K562 (cell line): ENCODE measurements around the gene DRG1. TPM values are rescaled to one million over a fixed set of nuclear protein-coding genes. Genes with fewer than 3 reads are reported as not detected.
A peak's percentile ranks its signal among the peaks of the same experiment; 100 is the strongest.
"Not testable (repeated sequence)": the region's sequence is repeated elsewhere in the genome, so short reads cannot be mapped to it uniquely, and the experiment has no call there.

Experiments
- ATAC-seq: fragments of 200-7000 bp; cut with Tn5 transposase; 3 replicates; pipeline ENCODE4 v1.9.1; 2020; ENCODE audit warnings: moderate library complexity
- BruUV-seq: library from RNA; stranded (reverse); fragments of 400-500 nt; replicated peaks from 2 replicates; lab custom pipeline; 2021; lab: Mats Ljungman, UMichigan
- CTCF ChIA-PET: fragments of 300-600 bp; formaldehyde crosslinking; extraction: SDS; loops from one replicate; lab custom pipeline; 2021; ENCODE audit warnings: low intra/inter-chr PET ratio; lab: Yijun Ruan, JAX
- POLR2A ChIA-PET: fragments of 300-600, 350-650 bp; sonication (Branson Sonifier 250); formaldehyde crosslinking; extraction: SDS; loops from one replicate; lab custom pipeline; 2021; ENCODE audit warnings: antibody characterized with exemption, inconsistent platforms; lab: Yijun Ruan, JAX
- DNase-seq, 4 experiments: peaks; one replicate each; pipeline versions ENCODE4 v3.0.0 to v3.0.0-alpha.2; 2011 to 2018; ENCODE audit warnings: low spot score in 3 of 4, mixed read lengths in 3 of 4; ENCODE audit errors: extremely low read depth in 1 of 4
- FAIRE-seq: peaks from 2 replicates; lab custom pipeline; 2011; peaks lifted over from hg19 to GRCh38; lab: Jason Lieb, UNC
- H2AFZ ChIP-seq: 2 replicates; pipeline ENCODE4 v1.6.0; 2011; ENCODE audit warnings: low read depth, low read length, control low read depth, inconsistent platforms
- H3K27ac ChIP-seq: fragments of 200-600 bp; 3 replicates; pipeline ENCODE4 v1.8.0; 2011; ENCODE audit warnings: low read depth, mild to moderate bottlenecking, control low read depth, inconsistent platforms, low read length, moderate library complexity, mixed read lengths; ENCODE audit errors: extremely low read depth
- H3K27me3 ChIP-seq, 2 experiments: fragments of 300-600 bp in 1 of 2; 2 replicates in 1 of 2; 3 replicates in 1 of 2; pipeline versions ENCODE4 v1.6.0 to v1.8.0; 2011; ENCODE audit warnings: inconsistent platforms in 2 of 2, low read length in 2 of 2, mild to moderate bottlenecking in 1 of 2, mixed read lengths in 1 of 2, moderate library complexity in 1 of 2; ENCODE audit not compliant: control insufficient read depth in 2 of 2, insufficient read depth in 2 of 2
- H3K36me3 ChIP-seq: fragments of 300-600 bp; 3 replicates; pipeline ENCODE4 v1.8.0; 2011; ENCODE audit warnings: mild to moderate bottlenecking, low read length, inconsistent platforms; ENCODE audit not compliant: control insufficient read depth, insufficient read depth
- H3K4me1 ChIP-seq, 2 experiments: fragments of 200-600 bp in 1 of 2; replicated peaks in 1 of 2; 2 replicates in 1 of 2; 3 replicates in 1 of 2; pipeline versions ENCODE4 v1.5.1 to v1.8.0; 2011; ENCODE audit warnings: inconsistent platforms in 2 of 2, low read length in 2 of 2, mild to moderate bottlenecking in 1 of 2, mixed read lengths in 1 of 2, moderate library complexity in 1 of 2; ENCODE audit not compliant: control insufficient read depth in 2 of 2, insufficient read depth in 2 of 2
- H3K4me2 ChIP-seq: 2 replicates; pipeline ENCODE4 v1.6.1; 2011; ENCODE audit warnings: low read length, control low read depth, inconsistent platforms, mixed read lengths; ENCODE audit not compliant: insufficient read depth
- H3K4me3 ChIP-seq: fragments of 200-600 bp; sonication (generic), shearing (Covaris generic); 2 replicates; pipeline ENCODE4 v1.5.1; 2016; ENCODE audit warnings: control low read depth, inconsistent platforms
- H3K79me2 ChIP-seq: fragments of 200-600 bp; 3 replicates; pipeline ENCODE4 v1.8.0; 2011; ENCODE audit warnings: low read length, inconsistent platforms; ENCODE audit not compliant: control insufficient read depth, insufficient read depth
- H3K9ac ChIP-seq, 2 experiments: 2 replicates each; pipeline versions ENCODE4 v1.6.0 to v1.6.1; 2011; ENCODE audit warnings: low read depth in 2 of 2, low read length in 2 of 2, control low read depth in 1 of 2, inconsistent platforms in 1 of 2, mild to moderate bottlenecking in 1 of 2, mixed read lengths in 1 of 2; ENCODE audit not compliant: insufficient read depth in 1 of 2
- H3K9me1 ChIP-seq: one replicate; pipeline ENCODE4 v1.6.0; 2011; ENCODE audit warnings: inconsistent platforms, mild to moderate bottlenecking, low read length, moderate library complexity; ENCODE audit not compliant: control insufficient read depth, insufficient read depth
- H3K9me3 ChIP-seq: replicated peaks from 2 replicates; pipeline ENCODE4 v1.5.1; 2011; ENCODE audit warnings: low read depth, low read length, inconsistent platforms; ENCODE audit not compliant: control insufficient read depth, insufficient read depth
- H4K20me1 ChIP-seq: replicated peaks from 2 replicates; pipeline ENCODE4 v1.6.1; 2011; ENCODE audit warnings: low read length, inconsistent platforms, mixed read lengths; ENCODE audit not compliant: control insufficient read depth, insufficient read depth
- ARID2 ChIP-seq: fragments of 450-650 bp; IDR thresholded peaks from 2 replicates; pipeline ENCODE4 v1.6.1; 2017; ENCODE audit warnings: antibody characterized with exemption, mild to moderate bottlenecking
- HSF4 ChIP-seq: fragments of 250-450 bp; sonication (Bioruptor Pico); IDR thresholded peaks from 2 replicates; pipeline ENCODE4 v2.1.2; 2022; ENCODE audit warnings: mild to moderate bottlenecking, moderate library complexity, borderline replicate concordance
- NFRKB ChIP-seq: fragments of 450-650 bp; IDR thresholded peaks from 2 replicates; pipeline ENCODE4 v1.6.1; 2016; ENCODE audit warnings: low read depth
- TEAD1 ChIP-seq, 2 experiments: fragments of 450-650 bp in 1 of 2; sonication (generic) in 1 of 2; formaldehyde crosslinking; IDR thresholded peaks; 2 replicates each; pipeline versions ENCODE4 v1.4.0 to v1.8.0; 2020 to 2022; ENCODE audit warnings: mild to moderate bottlenecking in 2 of 2, missing genetic modification reagents in 1 of 2
- TGIF2 ChIP-seq: sonication (generic); formaldehyde crosslinking; IDR thresholded peaks from 2 replicates; pipeline ENCODE4 v1.8.1; 2022; ENCODE audit warnings: mild to moderate bottlenecking, missing genetic modification reagents, moderate library complexity
- ZNF121 ChIP-seq: sonication (generic); formaldehyde crosslinking; conservative IDR thresholded peaks from 2 replicates; pipeline ENCODE4 v1.8.0; 2022; ENCODE audit warnings: missing genetic modification reagents
- WGBS: fragments of 100-300 bp; shearing (Covaris generic); methylation state at CpG from one replicate; pipeline ENCODE4 v1.1.6; 2016; ENCODE audit warnings: low coverage, mixed read lengths; ENCODE audit not compliant: insufficient coverage; ENCODE audit errors: missing lambda C conversion rate; 5-methylcytosine and 5-hydroxymethylcytosine counted together
- in situ Hi-C: fragments of 300-500 bp; cut with MboI; formaldehyde crosslinking; loops from 4 replicates; pipeline ENCODE4 v1.15.0; 2018; ENCODE audit warnings: inconsistent platforms, mixed read lengths
- intact Hi-C: fragments of 100-400 bp; cut with micrococcal nuclease; formaldehyde crosslinking; loops from 2 replicates; pipeline ENCODE4 v1.14.2; 2022
- polyA plus RNA-seq, 8 experiments: library from polyadenylated mRNA; depleted of rRNA in 4 of 8; stranded (reverse) in 5 of 8; unstranded in 3 of 8; fragments of >200 nt; fragmentation: Nextera tagmentation in 2 of 8; fragmentation: Illumina TruSeq in 1 of 8; extraction: Ambion mirVana in 2 of 8; extraction: Trizol in 1 of 8; gene quantifications; 2 replicates each; pipeline versions ENCODE4 v1.2.1 to v1.2.3, GENCODE V29; 2011 to 2014; ENCODE audit warnings: inconsistent platforms in 1 of 8, missing spikeins in 1 of 8
- total RNA-seq, 7 experiments: library from RNA; depleted of rRNA in 6 of 7; stranded (reverse); fragments of >200 nt in 6 of 7; fragmentation: Illumina TruSeq in 2 of 7; extraction: Trizol in 2 of 7; gene quantifications; 2 replicates each; pipeline versions ENCODE4 v1.2.1 to v1.2.3, GENCODE V29; 2011 to 2021; ENCODE audit warnings: low replicate concordance in 1 of 7

DRG1 gene
- total and polyA plus RNA-seq, 9 of the 15 experiments (the other 6 are each of a cell fraction or from before 2014, with no cell fraction given), result 76.4 to 211 (median 93.3) TPM

GRCh38 chr22:31400023-31400397 is 606 bp downstream of the DRG1 start:
- DNase-seq, result no peak

GRCh38 chr22:31402350-31402749 is 2.9 kb downstream of the DRG1 start:
- Histone ChIP-seq H3K36me3 (peaks cover 59% of the 10 kb centered on the region; the same call in 2 of the 3 replicates), H3K79me2 (peaks cover 52% of the 10 kb centered on the region)
- POLR2A ChIA-PET, FAIRE-seq, H3K4me1 ChIP-seq, H3K9ac ChIP-seq, DNase-seq, H3K4me2 ChIP-seq, H4K20me1 ChIP-seq, intact Hi-C loops, in situ Hi-C loops, H3K9me1 ChIP-seq, H3K27ac ChIP-seq, H3K27me3 ChIP-seq, H3K9me3 ChIP-seq, H2AFZ ChIP-seq, BruUV-seq, H3K4me3 ChIP-seq, CTCF ChIA-PET, ATAC-seq: not testable (repeated sequence)
- WGBS, result no CpG with 5 or more reads among the region's 2 CpGs
- TF ChIP-seq ZNF121, result peak; percentile 70
- TF ChIP-seq, all 486 proteins: peak for 1; not testable (repeated sequence) for 485

More at GRCh38 chr22:31400023-31400397, 606 bp downstream of the DRG1 start:
- peaks cover 2 to 4% of the 10 kb centered on the region in 2 experiments; a peak in 2 of 5 replicates for H3K4me1 ChIP-seq
- TF ChIP-seq TEAD1 (CRISPR knock-in tag; IDR thresholded peaks at IDR 0.05) (0 out of 4 replicates have a peak, but pooled peaks of 1 of the 2 experiments have one; percentile 33), NFRKB (0 out of 2 replicates have a peak, but pooled peaks have one; percentile 3), HSF4 (CRISPR knock-in tag) (no peak), ARID2 (0 out of 2 replicates have a peak, but pooled peaks have one; percentile 0), TGIF2 (CRISPR knock-in tag) (0 out of 2 replicates have a peak, but pooled peaks have one; percentile 12)
- peaks cover 41% of the 10 kb centered on the region for H3K79me2 ChIP-seq
- peak; percentile 54 for FAIRE-seq
- peaks cover 39% of the 10 kb centered on the region; the same call in 2 of the 3 replicates for H3K36me3 ChIP-seq
- H3K9ac ChIP-seq, result peak overlapping the region; percentile 98 to 99
- H3K9me1 ChIP-seq, result no peaks in the 10 kb centered on the region
- peak overlapping the region; percentile 72 for H3K4me3 ChIP-seq
- intact Hi-C loops (no loop called here), in situ Hi-C loops (no loop called here)
- POLR2A ChIA-PET, result interaction anchor here (0.7 to 0.8 kb wide), 2 partner anchors 9 to 37 kb away, joined by 3 read pairs; no protein-coding TSS in a partner anchor
- H3K9me3 ChIP-seq, result no peaks in the 10 kb centered on the region
- peak overlapping the region; percentile 86; the same call in 1 of the 2 replicates for H2AFZ ChIP-seq
- peak; percentile 4; the same call in 1 of the 3 replicates for ATAC-seq
- CTCF ChIA-PET, result no interaction called here
- H4K20me1 ChIP-seq, result no peaks in the 10 kb centered on the region
- 0% methylated on average over 11 of the region's 11 CpGs for WGBS
- H3K27ac ChIP-seq, result peak overlapping the region; percentile 97
- H3K4me2 ChIP-seq, result peak overlapping the region; percentile 93
- no peaks in the 10 kb centered on the region for H3K27me3 ChIP-seq
- BruUV-seq, result TSS peak; percentile 75
